Stimulated activated CD4-positive, alpha-beta T cell treated with anti-CD3 and anti-CD28 coated beads, Interleukin-4, amount 100 ng/mL, for 48 hours (primary cell): ENCODE results near the gene ZBTB21.

Experiments used
- DNase-seq, 2 donors: peaks; one replicate each; pipeline ENCODE4 v3.0.0-alpha.2; 2020; ENCODE audit warnings: low read depth in 2 of 2

The ZBTB21 gene

DNA sequence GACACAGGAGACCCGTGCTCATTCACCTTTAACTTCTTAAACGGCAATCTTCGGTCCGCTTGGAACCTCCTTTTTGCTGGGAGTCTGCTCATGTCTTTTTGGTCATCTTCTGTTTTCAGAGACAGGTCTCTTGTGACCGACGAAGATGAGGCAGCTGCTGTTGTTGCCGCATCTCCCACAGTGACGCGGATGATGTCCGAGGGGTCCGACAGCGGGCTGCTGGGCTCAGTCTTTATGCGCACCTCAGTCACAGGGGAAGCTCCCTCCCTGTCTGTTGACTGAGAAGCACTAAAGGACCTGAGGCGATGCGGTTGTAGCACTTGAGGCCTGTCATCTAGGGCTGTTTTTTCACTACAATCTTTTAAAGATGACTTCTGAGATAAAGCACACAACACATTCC lies 17.6 kb downstream of the ZBTB21 start:
- no peak for DNase-seq

DNA sequence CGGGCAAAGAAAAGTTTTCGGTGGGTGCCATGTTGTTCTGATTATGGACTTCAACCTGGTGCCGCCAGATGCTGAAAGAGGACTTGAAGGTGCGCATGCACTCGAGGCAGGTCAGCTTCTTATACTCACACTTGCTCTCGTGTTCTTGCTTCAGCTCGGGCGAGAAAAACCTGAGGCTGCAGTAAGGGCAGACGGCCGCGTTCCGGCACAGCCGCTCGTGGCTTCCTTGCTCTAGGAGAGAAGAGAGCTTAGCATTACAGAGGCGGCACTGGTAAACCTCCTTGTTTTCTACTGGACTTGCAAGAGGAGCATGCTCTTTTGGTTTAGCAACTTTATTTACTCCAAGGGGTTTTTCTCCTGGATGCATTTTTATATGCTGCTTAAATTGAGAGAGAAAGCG lies 18.5 kb downstream of the ZBTB21 start:
- DNase-seq: no peak

DNA sequence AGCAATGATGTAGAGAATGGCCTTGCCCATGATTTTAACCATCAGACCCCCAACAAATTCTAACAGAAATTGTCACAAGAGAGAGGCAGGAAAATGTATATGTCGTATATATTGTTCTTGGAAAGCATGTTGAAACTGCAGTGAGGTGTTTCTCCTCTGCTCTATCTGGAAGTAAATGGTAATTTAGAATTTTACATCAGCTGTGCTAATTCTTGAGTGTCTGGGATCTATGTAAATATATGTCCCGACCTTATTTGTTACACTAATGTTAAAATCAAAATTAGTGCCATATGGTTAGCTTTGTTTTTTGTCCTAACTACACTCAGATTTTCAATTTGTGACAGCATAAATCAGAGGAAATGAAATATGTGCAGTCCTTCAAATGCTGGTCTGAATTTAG lies 20.5 kb downstream of the ZBTB21 start:
- no peak for DNase-seq

DNA sequence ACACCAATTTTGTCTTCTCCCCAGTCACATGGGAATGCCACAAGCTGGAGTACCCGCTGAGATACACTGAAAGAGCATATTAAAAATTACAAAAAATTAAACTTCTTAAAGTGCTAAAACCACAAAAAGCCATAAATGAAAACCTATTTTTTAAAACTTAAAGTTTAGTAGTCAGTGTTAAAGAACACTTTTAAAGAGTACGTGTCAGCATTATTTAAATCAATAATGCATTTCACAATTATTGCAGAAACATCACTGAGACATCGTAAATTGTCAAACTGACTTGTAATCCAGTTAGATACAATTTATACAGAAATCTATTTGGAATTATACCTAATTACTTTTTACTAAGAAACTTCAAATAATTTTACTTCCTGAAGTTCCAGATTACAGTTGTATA lies 22.9 kb downstream of the ZBTB21 start:
- no peak for DNase-seq

DNA sequence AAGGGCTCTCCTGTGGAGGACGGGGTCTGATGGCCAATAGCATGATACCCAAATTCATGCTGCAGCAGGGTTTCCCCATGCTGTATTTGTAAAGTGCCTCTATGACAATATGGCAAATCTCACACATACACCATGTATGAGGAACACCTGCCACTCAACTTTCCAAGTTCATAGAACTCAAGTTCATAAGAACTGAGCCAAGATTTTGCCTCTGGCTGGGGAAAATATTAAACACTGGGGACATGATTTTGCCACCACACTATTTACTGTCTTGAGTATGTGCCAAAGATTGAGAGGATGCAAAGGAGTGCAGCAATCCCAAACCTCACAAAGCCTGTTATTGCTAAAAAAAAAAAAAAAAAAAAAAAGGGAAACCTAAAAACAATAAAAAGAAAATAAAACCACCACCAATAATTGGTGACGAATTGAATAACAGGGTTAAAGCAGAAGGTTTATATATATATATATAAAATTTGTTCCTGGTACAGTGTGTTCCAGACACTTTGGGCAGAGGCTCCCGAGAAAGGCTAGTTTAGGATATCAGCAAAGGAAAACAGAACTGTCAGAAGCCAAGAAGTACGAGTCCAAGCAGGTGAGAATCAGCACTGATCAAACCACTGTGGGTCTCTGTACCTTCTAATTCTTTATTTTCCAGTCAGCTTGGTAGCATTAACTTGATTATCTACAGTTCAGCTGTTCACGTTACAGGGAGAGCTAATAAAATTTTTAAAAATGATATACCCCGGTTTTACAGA lies 24.3 kb downstream of the ZBTB21 start:
- DNase-seq: no peak

DNA sequence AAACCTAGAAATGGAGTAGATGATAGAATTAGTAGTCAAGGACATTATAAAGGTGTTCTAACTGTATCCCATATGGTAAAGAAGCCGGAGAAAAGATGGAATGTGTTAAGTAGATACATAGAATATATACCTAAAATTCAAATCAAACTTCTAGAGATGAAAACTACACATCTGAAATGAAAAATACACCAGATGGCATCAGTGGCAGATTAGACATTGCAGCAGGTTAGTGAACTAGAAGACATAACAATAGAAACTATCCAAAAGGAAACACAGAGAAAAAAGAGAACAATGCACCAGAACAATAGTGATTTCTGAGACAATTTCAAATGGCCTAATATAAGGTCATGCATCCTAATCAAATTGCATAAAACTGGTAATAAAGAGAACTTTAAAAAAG lies 26.9 kb downstream of the ZBTB21 start:
- no peak for DNase-seq

DNA sequence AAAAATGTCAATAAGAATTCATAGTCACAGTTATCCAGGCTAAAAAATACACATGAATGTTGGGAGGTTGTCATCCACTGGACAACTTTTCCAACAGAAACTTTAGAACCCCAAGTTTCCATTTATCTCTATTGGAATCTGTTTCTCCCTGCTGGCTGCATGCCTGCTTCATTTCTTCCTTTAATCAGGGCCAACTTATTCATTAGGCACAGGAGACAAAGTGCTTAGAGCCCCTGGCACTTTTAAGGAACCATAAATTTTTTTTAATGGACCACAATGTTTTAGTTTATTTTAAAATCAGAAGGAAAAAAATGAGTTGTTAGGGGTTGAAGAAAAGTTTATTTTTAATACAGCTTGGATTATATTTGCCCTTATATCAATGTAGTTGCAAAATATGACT lies 29.6 kb downstream of the ZBTB21 start:
- DNase-seq: no peak

DNA sequence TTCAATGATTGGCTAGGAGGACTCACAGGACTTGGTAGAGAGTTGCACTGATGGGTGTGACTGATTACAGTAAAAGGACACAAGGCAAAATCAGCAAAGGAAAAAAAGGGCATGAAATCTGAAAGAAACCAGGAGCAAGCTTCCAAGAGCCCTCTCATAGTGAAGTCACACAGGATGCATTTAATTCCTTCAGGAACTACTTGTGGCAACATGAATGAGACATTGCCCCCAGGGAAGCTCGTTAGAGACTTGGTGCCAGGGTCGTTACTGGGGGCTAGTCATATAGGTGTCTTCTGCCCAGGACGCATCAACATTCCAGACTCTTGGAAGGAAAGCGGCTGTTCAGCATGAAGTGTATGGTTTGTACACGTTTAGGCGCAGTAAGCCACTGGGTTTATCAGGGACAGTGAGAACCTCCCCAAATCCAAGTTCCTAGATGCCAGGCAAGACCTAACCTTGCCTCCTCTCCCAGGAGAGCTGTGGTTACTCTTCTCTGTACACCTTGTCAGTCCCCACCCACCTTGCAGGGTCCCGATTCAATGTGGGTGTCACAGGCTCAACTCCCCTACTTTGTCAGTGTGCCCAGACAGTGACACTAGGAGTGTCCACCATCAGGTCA lies 30.3 kb downstream of the ZBTB21 start:
- no peak for DNase-seq

DNA sequence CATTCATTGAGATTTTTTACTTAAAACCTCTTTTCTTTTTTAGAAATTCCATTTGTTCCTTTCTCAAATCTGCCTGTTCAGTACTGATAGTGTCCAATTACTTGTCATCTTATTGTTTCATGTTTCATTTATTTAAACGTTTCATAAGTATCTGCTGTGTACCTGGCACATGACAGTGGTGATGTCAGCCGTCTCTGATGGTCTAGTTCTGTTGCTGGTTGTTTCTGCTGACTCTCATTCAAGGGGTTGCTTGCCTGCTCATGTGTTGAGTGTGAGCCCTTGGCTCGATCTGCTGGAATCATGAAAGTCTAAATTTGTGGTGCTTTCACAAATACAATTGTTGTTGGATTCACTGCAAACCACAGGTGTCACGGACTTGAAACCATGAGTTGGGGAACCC lies 30.8 kb downstream of the ZBTB21 start:
- no peak for DNase-seq

DNA sequence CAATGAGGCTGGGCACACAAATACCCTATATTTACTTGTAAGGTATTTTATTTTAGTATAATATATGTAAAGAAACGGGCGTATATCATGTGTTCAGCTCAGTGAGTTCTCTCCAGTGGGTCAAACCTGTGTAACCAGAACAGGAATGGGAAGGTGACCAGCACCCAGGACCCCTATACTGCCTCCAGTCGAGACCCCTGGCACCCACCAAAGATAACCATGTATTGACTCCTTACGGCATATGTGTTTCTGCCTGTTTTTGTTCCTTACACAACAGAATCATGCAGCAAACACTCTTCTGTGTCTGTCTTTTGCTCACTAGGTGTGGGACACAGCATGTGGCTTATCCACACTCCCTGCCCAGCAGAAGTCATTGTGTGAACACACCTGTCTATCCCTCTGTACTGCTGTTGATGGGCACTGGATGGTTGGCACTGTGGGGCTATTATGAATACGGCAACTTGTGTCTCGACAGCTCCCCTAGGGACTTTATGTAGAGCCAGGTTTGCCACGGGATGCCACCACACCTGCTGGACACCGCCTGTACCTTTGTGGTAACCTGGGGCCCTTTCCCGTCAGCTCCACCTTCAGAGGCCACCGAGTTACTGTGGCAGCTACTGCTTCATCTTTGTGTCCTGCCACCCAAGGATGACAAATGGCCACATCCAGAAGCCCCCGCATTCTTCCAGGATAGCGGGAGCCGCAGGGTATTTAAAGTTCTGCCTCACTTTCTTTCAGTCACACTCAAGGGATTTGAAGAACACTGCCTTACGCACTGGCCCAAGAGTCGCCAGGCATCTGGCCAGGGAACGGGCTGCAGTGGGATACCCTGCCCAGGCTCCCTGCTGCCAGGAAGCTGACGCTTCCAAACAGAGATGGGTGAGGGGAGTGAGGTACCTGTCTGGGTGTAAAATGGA lies 32.9 kb downstream of the ZBTB21 start:
- DNase-seq: no peak

DNA sequence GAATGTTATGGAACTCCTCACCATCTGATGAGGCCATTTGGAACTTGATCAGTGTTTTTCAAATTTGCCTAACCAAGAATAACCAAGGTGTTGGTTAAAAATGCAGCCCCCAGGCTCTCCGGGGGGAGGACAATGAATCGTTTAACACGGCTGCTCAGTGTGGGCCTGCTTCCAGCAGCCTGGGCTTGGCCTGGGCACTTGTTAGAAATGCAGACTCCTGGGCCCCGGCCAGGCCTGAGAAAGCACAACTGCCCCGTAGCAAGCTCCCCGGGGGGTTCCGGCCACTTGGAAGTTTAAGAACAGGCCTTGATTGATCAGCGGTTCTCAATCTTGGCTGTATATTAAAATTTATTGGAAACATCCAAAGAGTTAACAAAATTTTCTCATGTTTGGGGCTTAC lies 33.5 kb downstream of the ZBTB21 start:
- no peak for DNase-seq

DNA sequence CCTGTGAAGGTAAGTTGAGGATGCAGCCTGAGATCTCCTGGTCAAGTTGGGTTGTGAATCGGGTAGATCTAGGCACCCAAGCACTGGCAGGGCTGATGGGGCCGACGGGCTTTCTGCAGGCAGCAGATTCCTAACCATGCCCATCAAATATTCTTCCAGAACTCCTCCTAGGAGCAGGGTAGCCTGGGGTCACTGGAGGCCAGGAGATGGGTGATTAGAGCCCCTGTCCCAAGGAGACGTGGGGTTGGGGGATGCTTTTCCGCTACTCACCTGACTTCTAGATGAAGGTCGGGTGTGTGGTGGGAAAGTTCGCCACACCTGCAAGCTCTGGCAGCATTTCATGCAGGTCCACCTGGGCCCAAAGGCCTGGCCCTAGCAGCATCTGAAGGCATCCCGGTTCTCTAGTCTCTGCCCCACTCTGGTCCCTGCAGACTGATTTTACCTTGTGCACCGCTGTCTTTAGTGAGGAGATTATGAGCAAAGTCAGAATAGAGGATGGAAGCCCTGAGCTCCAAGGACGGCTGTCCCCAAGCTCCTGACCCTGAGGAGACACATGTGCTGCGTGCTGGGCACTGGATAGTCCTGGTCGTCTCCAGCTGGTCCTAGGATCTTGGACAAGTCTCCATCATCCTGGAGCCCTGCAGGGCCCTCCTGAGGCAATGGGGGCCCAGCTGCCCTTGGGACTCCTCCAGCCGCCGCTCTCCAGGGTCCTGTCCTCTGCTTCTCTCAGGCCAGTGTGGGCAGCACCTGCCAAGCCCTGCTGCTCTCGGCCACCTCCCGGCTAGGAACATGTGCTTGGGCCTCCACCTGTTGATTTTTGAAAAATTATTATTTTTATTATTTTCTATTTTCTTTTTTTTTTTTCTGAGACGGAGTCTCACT lies 34.5 kb downstream of the ZBTB21 start:
- no peak for DNase-seq

DNA sequence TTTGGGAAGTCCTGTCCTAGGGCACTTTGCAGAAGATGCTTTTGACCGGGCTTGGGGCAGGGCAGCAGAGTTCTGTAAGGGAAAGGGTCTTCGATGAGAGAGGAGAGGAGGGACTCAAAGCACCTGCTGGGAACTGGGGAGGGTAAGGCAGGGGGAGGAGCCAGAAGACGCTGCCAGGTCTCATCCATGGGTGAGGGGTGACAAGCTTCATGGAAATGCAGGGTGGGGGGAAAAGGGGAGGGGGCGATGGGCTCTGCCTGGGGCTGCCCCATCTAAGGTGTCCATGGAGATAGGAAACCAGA lies 35.5 kb downstream of the ZBTB21 start:
- no peak for DNase-seq

DNA sequence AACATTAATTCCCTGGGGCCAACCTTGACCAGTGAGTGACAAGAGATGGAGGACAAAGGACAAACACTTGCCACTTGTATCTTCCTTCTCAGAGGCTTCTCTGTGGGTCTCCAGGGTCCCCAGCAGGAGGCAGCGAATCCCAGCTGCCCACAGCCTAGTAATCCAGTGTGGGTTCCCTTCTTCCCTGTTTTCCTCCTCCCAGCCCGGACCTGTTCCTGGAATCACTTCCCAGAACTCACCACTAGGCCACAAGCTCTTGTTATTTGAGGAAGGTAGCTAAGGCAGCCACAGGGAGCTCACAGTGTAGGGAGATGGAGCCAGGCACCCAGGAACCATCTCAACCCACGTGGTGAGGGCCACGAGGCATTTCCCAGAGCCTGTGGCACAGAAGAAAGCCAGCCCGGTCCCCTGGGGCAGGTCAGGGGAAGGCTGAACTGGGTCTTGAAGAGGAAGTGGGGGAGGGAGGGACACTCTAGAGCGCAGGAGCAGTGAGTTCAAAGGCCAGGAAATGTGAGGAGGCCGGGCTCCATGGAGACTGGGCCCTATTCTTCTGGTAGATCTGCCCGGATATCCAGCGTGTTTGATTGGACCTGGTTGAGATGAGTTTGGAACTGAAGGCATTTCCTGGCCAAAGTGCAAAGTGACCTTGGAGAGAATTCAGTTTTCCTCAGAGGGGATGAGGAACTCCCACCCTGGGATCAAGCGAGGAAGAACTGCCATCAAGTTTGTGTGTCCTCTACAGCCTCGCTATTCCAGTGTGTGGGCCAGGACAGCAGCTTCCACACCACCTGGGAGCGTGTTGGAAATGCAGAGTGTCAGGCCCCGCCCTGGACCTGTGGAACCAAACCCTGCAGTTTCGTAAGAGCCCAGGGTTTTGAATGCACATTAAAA lies 36.1 kb downstream of the ZBTB21 start:
- no peak for DNase-seq

DNA sequence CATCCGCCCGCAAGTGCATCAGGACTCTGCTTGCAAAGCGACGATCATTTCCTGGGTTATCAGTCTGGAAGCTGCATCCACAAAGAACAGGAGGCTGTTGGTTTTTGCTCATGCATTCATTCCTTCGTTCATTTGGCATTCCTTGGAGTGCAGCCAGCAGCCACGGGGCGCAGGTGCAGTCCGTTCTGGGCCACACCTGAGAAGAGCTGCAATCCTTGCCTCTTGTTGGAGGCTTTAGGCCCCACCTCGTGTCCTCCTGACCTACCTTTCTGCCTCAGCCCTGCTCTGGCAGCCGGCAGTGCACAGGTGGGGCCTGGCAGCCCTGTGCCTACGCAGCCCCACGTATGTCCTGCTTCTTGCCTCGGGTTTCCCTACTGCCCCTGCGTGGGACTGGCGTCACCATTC lies 36.7 kb downstream of the ZBTB21 start:
- DNase-seq: no peak

DNA sequence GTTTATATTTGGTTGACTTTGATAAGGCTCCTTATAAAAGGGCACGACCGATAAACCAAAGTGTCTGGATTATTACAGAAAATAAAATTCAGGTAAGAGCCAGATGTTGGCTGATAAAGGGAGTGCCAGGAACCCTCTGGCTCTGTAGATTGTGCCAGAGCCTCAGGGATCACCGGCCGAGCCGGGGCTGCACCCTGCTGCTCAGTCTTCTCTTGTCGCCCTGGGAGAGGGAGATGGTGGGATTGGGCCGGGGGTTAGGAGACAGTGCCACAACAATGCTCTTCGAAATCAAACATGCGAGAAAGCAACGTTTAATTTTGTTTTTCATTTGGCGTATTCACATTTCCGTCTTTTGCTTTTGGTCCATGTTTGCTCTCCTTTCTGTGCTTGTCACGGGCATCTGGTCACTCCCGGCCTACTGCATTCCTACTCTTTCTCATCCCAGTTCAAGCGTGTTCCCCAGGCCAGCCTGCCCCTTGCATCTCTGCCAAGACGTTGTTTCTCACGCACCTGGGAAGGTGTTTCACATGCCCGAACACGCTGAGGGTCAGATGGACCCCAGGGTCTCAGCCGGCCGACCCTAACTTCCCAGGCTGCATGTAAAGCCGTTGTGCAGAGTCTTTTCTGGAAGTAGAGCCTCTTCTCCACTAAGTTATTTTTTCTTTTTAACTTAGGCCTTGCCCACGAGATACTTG lies 37.5 kb downstream of the ZBTB21 start:
- DNase-seq: no peak

DNA sequence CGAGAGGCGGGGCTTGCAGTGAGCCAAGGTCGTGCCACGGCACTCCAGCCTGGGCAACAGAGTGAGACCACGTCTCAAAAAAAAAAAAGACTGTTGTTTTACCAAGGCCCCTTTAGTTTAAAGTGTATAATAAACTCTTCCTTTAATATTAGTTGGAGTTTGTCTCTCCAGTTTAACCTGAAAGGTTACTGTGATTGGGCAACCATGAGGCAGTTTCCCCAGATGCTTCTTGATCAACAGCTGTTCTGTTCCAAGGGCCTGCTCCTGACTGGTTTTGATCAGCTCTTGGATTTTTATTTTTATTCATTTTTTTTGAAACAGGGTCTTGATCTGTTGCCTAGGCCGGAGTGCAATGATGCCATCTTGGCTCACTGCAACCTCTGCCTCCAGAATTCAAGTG lies 38.3 kb downstream of the ZBTB21 start:
- DNase-seq: no peak

DNA sequence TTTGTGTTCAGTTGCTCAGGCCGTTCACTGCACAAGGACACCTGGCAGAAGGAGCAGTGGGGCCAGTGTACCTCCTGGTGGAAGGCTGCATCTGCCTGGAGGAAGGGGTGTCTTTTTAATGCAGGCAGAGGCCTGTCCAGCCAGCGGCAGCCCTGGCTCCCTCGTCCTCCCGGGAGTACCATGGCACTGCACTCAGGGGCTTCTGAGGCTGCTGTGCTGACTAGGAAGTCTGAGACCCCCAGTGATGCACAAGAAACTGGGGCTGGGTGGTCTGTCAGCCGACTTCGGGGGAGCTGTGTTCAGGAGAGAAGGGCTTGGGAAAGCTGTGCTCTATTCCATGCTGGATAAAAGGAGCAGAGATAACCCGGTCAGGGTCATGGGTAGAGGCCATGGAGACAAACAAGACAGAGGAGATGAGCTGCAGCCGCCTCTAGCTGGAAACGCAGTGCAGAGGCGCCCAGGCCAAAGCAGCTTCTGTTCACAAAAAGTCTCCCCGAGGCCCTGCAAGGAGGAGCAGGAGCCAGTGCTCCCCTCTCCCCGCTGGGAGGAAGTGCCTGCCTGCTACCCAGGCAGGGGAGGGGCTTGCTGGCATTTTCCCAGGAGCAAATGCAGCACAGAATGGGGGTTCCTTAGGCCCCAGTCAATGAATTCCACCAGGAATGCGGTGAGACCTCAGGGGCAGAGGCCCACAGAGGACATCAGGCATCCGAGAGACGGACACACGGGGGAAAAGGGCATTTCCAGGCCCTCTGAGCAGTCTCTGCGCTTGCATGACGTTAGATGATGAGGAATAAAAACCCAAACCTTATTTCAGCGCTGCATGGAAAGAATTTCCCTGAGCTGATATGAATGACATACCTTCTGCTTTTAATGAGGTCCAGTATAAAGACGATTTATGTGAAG lies 39.2 kb downstream of the ZBTB21 start:
- no peak for DNase-seq

DNA sequence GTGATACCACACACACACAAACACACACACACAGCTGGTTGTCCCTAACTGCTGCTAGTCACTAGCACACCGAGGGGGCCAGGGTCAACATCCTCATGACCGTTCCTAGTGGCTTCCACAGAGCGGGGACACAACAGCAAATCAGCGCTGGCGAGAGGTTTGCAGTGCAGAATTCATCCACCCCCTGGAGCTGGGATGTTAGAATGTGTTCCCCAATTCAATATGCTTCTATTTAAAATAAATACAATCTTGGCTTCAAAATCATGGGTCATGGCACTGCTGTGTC lies 40.1 kb downstream of the ZBTB21 start:
- no peak for DNase-seq

DNA sequence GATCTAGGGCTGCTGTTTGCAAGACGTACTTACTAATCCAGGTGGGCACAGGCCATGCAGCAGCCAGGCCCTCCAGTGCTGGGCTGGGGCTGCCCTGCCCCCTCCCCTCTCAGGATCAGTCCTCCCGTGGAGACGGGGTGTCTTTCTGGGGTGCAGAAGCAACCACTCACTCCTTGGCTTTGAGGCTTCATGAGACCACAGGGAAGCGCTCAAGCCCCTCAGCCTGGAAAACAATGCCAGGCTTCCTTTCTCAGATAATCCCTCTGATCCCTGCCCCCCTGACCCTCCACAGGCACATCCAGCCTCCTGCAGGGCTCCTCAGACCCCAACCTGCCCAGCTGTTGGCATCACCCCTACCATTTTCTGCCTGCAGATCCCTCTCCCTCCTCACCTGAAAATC lies 42.5 kb downstream of the ZBTB21 start:
- no peak for DNase-seq
